PC-9 (cell line): ENCODE measurements around the gene GATD1. TPM values are rescaled to one million over a fixed set of nuclear protein-coding genes. Genes with fewer than 3 reads are reported as not detected.

Experiments
- BruUV-seq: library from RNA; stranded (reverse); fragments of 400-500 nt; replicated peaks from 2 replicates; lab custom pipeline; 2021; lab: Mats Ljungman, UMichigan
- CTCF ChIA-PET: fragments of 300-600 bp; sonication (Branson Sonifier 250); formaldehyde crosslinking; loops from one replicate; lab custom pipeline; 2022; ENCODE audit warnings: antibody characterized with exemption; lab: Charles Lee
- POLR2A ChIA-PET: fragments of 300-600 bp; sonication (Branson Sonifier 250); formaldehyde crosslinking; loops from one replicate; lab custom pipeline; 2022; ENCODE audit warnings: antibody characterized with exemption; ENCODE audit not compliant: unreplicated experiment; lab: Charles Lee
- DNase-seq, 2 experiments: peaks; one replicate each; pipeline versions ENCODE4 v3.0.0 to v3.0.0-alpha.2; 2015 to 2022; ENCODE audit warnings: mixed read lengths in 1 of 2
- H2AFZ ChIP-seq: fragments of 200-600 bp; sonication (generic); 2 replicates; pipeline ENCODE4 v1.8.1; 2017; ENCODE audit warnings: antibody characterized with exemption
- H3F3A ChIP-seq: fragments of 200-600 bp; sonication (generic); 2 replicates; pipeline ENCODE4 v1.8.1; 2017; ENCODE audit warnings: antibody characterized with exemption, mild to moderate bottlenecking, low read depth; ENCODE audit not compliant: insufficient read depth
- H3K27ac ChIP-seq: fragments of 200-600 bp; sonication (generic); 2 replicates; pipeline ENCODE4 v1.6.1; 2016; ENCODE audit warnings: mixed run types
- H3K27me3 ChIP-seq: fragments of 200-600 bp; sonication (generic); 2 replicates; pipeline ENCODE4 v1.6.1; 2016; ENCODE audit warnings: low read depth, mixed run types; ENCODE audit not compliant: insufficient read depth
- H3K36me3 ChIP-seq: fragments of 200-600 bp; sonication (generic); 2 replicates; pipeline ENCODE4 v1.6.1; 2016; ENCODE audit warnings: low read depth, mixed run types
- H3K4me1 ChIP-seq: fragments of 200-600 bp; sonication (generic); replicated peaks from 2 replicates; pipeline ENCODE4 v1.6.1; 2016; ENCODE audit warnings: mixed run types; ENCODE audit not compliant: insufficient read depth
- H3K4me2 ChIP-seq: fragments of 200-600 bp; sonication (generic); 2 replicates; pipeline ENCODE4 v1.6.1; 2017; ENCODE audit warnings: mixed run types
- H3K4me3 ChIP-seq: fragments of 200-600 bp; sonication (generic); 2 replicates; pipeline ENCODE4 v1.6.1; 2016; ENCODE audit warnings: mixed run types
- H3K79me2 ChIP-seq: fragments of 200-600 bp; sonication (generic); 2 replicates; pipeline ENCODE4 v1.6.1; 2017; ENCODE audit warnings: low read depth, mixed run types
- H3K9me2 ChIP-seq: fragments of 200-600 bp; sonication (generic); 2 replicates; pipeline ENCODE4 v1.8.1; 2017; ENCODE audit warnings: mild to moderate bottlenecking; ENCODE audit not compliant: insufficient read depth
- H3K9me3 ChIP-seq: fragments of 200-600 bp; sonication (generic); 2 replicates; pipeline ENCODE4 v1.8.1; 2016; ENCODE audit warnings: low read depth; ENCODE audit not compliant: insufficient read depth
- H4K20me1 ChIP-seq: fragments of 200-600 bp; sonication (generic); 2 replicates; pipeline ENCODE4 v1.8.1; 2017; ENCODE audit not compliant: insufficient read depth
- CTCF ChIP-seq: fragments of 200-600 bp; sonication (generic); conservative IDR thresholded peaks from 2 replicates; pipeline ENCODE4 v1.6.1; 2017; ENCODE audit warnings: mixed run types, antibody characterized with exemption, mild to moderate bottlenecking, moderate library complexity
- EZH2 ChIP-seq: fragments of 200-600 bp; sonication (generic); IDR thresholded peaks from 2 replicates; pipeline ENCODE4 v1.8.0; 2017; ENCODE audit warnings: antibody characterized with exemption, low read depth
- intact Hi-C: fragments of 100-400 bp; cut with micrococcal nuclease; formaldehyde crosslinking; loops from one replicate; pipeline ENCODE4 v1.10.0; 2022; ENCODE audit not compliant: unreplicated experiment
- total RNA-seq: library from RNA; stranded (reverse); gene quantifications from 2 replicates; pipeline ENCODE4 v1.2.3, GENCODE V29; 2021

Gene GATD1
- total RNA-seq, 1 experiment from 2014 or later, result 52.7 TPM

- no peak for TF ChIP-seq EZH2
- no peak for TF ChIP-seq CTCF
- H3K4me2 ChIP-seq, result no peak overlapping the region
- no peak overlapping the region for H3K4me3 ChIP-seq
- no peak overlapping the region for H3K27ac ChIP-seq
- H3K79me2 ChIP-seq, result no peaks in the 10 kb centered on the region
- no peaks in the 10 kb centered on the region for H3K9me2 ChIP-seq
- H3F3A ChIP-seq, result no peaks in the 10 kb centered on the region
- no peak for DNase-seq
- intact Hi-C loops, result no loop called here
- POLR2A ChIA-PET, result no interaction called here
- no peaks in the 10 kb centered on the region for H4K20me1 ChIP-seq
- no peaks in the 10 kb centered on the region for H3K27me3 ChIP-seq
- H3K36me3 ChIP-seq, result no peaks in the 10 kb centered on the region
- H3K9me3 ChIP-seq, result no peaks in the 10 kb centered on the region
- CTCF ChIA-PET, result no interaction called here
- H2AFZ ChIP-seq, result no peak overlapping the region
- peaks cover under 1% of the 10 kb centered on the region; the same call in 1 of the 2 replicates for H3K4me1 ChIP-seq
- BruUV-seq, result no TSS peak
Measured at GRCh38 chr11:802018-802617, 24.8 kb upstream of the GATD1 start.

DNA sequence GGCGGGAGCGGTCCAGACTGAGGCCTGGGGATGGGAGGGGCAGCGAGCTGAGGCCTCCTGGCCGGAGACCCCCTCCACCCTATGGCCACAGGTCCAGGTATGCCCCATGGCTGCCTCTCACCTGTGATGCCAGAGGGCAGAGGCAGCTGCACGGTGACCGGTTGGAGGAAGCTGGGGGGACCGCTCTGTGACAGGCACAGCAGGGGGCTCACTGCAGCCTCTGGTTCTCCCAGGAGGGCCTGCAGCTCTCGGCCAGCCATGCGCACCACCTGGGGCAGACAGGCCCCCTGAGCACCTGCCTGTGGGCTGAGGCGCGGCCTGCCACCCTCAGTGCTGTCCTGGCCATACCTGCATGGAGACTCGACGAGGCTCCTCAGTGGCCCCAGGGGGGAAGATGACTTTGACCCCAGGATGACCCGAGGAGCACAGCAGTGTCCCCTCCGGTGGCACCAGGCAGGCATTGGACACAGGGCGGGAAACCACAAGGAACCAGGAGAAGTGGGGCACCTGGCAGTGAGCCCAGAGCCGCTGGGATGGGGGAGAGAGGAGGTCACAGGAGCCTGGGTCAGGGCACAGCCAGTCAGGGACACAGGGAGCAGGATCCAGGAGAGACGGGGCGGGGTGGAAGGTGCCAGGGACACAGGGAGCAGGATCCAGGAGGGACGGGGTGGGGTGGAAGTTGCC lies 24.0 kb upstream of the GATD1 start:
- Histone ChIP-seq H3K9me2 (no peaks in the 10 kb centered on the region), H2AFZ (no peak overlapping the region), H3K9me3 (no peaks in the 10 kb centered on the region), H3K4me3 (no peak overlapping the region), H3K27ac (no peak overlapping the region), H3K4me2 (no peak overlapping the region), H3K27me3 (no peaks in the 10 kb centered on the region), H3K4me1 (peaks cover 8% of the 10 kb centered on the region), H3K79me2 (no peaks in the 10 kb centered on the region), H4K20me1 (no peaks in the 10 kb centered on the region), H3F3A (peaks cover 3% of the 10 kb centered on the region; the same call in 1 of the 2 replicates), H3K36me3 (no peaks in the 10 kb centered on the region)
- BruUV-seq, result no TSS peak
- POLR2A ChIA-PET, result no interaction called here
- DNase-seq, result peak in 1 of 2 experiments; percentile 22
- intact Hi-C loops, result no loop called here
- TF ChIP-seq CTCF, result no peak
- TF ChIP-seq EZH2, result no peak
- CTCF ChIA-PET, result no interaction called here

GRCh38 chr11:800473-800872 lies 23.2 kb upstream of the GATD1 start:
- POLR2A ChIA-PET, result no interaction called here
- no peak overlapping the region for H3K4me2 ChIP-seq
- peaks cover 3% of the 10 kb centered on the region; the same call in 1 of the 2 replicates for H3F3A ChIP-seq
- H3K36me3 ChIP-seq, result no peaks in the 10 kb centered on the region
- H3K27me3 ChIP-seq, result no peaks in the 10 kb centered on the region
- H3K79me2 ChIP-seq, result no peaks in the 10 kb centered on the region
- intact Hi-C loops, result no loop called here
- no peaks in the 10 kb centered on the region for H3K9me2 ChIP-seq
- no peaks in the 10 kb centered on the region for H3K9me3 ChIP-seq
- no peaks in the 10 kb centered on the region for H4K20me1 ChIP-seq
- DNase-seq, result no peak
- CTCF ChIA-PET, result no interaction called here
- BruUV-seq, result no TSS peak
- no peak overlapping the region for H3K27ac ChIP-seq
- peaks cover 8% of the 10 kb centered on the region for H3K4me1 ChIP-seq
- H2AFZ ChIP-seq, result no peak overlapping the region
- H3K4me3 ChIP-seq, result no peak overlapping the region
- no peak for TF ChIP-seq EZH2
- TF ChIP-seq CTCF, result no peak
